ENCODE results near the gene DISC1. TPM values are rescaled to one million over a fixed set of nuclear protein-coding genes. Genes with fewer than 3 reads are reported as not detected.

DISC1 gene
- total and polyA plus RNA-seq, 2 experiments from 2014 or later, result 2.1 to 6.5 TPM

- Mint-ChIP-seq H3K9me3 (no peaks in the 10 kb centered on the region; the same call in 2 of the 3 replicates), H3K27ac (no peak overlapping the region), H3K4me3 (no peak overlapping the region), H3K27me3 (ENCODE audit: insufficient read depth, low read depth, poor library complexity) (no peaks in the 10 kb centered on the region), H3K4me1 (no peaks in the 10 kb centered on the region), H3K36me3 (ENCODE audit: low read depth) (no peaks in the 10 kb centered on the region)
- ATAC-seq, result no peak
- no peaks in the 10 kb centered on the region for H3K4me1 ChIP-seq (ENCODE audit: insufficient read depth)
- H3K27me3 ChIP-seq (ENCODE audit: insufficient read depth), result no peaks in the 10 kb centered on the region
- no peak for DNase-seq (ENCODE audit: low spot score)
- no peak overlapping the region for H3K4me3 ChIP-seq
- no peak overlapping the region for H3K27ac ChIP-seq (ENCODE audit: low read depth)
- H3K79me2 ChIP-seq (replicated peaks; ENCODE audit: insufficient read depth), result no peaks in the 10 kb centered on the region
- no peak for TF ChIP-seq EZH2 (IDR thresholded peaks at IDR 0.05; ENCODE audit: low read depth, unreplicated experiment)
- no peak for TF ChIP-seq CREB1 (CRISPR knock-in tag; IDR thresholded peaks at IDR 0.05; ENCODE audit: low read depth)
- TF ChIP-seq, protein P1, sequence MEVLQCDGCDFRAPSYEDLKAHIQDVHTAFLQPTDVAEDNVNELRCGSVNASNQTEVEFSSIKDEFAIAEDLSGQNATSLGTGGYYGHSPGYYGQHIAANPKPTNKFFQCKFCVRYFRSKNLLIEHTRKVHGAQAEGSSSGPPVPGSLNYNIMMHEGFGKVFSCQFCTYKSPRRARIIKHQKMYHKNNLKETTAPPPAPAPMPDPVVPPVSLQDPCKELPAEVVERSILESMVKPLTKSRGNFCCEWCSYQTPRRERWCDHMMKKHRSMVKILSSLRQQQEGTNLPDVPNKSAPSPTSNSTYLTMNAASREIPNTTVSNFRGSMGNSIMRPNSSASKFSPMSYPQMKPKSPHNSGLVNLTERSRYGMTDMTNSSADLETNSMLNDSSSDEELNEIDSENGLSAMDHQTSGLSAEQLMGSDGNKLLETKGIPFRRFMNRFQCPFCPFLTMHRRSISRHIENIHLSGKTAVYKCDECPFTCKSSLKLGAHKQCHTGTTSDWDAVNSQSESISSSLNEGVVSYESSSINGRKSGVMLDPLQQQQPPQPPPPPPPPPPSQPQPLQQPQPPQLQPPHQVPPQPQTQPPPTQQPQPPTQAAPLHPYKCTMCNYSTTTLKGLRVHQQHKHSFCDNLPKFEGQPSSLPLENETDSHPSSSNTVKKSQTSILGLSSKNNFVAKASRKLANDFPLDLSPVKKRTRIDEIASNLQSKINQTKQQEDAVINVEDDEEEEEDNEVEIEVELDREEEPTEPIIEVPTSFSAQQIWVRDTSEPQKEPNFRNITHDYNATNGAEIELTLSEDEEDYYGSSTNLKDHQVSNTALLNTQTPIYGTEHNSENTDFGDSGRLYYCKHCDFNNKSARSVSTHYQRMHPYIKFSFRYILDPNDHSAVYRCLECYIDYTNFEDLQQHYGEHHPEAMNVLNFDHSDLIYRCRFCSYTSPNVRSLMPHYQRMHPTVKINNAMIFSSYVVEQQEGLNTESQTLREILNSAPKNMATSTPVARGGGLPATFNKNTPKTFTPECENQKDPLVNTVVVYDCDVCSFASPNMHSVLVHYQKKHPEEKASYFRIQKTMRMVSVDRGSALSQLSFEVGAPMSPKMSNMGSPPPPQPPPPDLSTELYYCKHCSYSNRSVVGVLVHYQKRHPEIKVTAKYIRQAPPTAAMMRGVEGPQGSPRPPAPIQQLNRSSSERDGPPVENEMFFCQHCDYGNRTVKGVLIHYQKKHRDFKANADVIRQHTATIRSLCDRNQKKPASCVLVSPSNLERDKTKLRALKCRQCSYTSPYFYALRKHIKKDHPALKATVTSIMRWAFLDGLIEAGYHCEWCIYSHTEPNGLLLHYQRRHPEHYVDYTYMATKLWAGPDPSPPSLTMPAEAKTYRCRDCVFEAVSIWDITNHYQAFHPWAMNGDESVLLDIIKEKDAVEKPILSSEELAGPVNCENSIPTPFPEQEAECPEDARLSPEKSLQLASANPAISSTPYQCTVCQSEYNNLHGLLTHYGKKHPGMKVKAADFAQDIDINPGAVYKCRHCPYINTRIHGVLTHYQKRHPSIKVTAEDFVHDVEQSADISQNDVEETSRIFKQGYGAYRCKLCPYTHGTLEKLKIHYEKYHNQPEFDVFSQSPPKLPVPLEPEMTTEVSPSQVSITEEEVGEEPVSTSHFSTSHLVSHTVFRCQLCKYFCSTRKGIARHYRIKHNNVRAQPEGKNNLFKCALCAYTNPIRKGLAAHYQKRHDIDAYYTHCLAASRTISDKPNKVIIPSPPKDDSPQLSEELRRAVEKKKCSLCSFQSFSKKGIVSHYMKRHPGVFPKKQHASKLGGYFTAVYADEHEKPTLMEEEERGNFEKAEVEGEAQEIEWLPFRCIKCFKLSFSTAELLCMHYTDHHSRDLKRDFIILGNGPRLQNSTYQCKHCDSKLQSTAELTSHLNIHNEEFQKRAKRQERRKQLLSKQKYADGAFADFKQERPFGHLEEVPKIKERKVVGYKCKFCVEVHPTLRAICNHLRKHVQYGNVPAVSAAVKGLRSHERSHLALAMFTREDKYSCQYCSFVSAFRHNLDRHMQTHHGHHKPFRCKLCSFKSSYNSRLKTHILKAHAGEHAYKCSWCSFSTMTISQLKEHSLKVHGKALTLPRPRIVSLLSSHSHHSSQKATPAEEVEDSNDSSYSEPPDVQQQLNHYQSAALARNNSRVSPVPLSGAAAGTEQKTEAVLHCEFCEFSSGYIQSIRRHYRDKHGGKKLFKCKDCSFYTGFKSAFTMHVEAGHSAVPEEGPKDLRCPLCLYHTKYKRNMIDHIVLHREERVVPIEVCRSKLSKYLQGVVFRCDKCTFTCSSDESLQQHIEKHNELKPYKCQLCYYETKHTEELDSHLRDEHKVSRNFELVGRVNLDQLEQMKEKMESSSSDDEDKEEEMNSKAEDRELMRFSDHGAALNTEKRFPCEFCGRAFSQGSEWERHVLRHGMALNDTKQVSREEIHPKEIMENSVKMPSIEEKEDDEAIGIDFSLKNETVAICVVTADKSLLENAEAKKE (CRISPR knock-in tag; IDR thresholded peaks at IDR 0.05), result no peak
- TF ChIP-seq JUNB (IDR thresholded peaks at IDR 0.05; ENCODE audit: unreplicated experiment), result no peak
- TF ChIP-seq NANOG (IDR thresholded peaks at IDR 0.05; ENCODE audit: borderline replicate concordance), result no peak
- TF ChIP-seq, protein P2, sequence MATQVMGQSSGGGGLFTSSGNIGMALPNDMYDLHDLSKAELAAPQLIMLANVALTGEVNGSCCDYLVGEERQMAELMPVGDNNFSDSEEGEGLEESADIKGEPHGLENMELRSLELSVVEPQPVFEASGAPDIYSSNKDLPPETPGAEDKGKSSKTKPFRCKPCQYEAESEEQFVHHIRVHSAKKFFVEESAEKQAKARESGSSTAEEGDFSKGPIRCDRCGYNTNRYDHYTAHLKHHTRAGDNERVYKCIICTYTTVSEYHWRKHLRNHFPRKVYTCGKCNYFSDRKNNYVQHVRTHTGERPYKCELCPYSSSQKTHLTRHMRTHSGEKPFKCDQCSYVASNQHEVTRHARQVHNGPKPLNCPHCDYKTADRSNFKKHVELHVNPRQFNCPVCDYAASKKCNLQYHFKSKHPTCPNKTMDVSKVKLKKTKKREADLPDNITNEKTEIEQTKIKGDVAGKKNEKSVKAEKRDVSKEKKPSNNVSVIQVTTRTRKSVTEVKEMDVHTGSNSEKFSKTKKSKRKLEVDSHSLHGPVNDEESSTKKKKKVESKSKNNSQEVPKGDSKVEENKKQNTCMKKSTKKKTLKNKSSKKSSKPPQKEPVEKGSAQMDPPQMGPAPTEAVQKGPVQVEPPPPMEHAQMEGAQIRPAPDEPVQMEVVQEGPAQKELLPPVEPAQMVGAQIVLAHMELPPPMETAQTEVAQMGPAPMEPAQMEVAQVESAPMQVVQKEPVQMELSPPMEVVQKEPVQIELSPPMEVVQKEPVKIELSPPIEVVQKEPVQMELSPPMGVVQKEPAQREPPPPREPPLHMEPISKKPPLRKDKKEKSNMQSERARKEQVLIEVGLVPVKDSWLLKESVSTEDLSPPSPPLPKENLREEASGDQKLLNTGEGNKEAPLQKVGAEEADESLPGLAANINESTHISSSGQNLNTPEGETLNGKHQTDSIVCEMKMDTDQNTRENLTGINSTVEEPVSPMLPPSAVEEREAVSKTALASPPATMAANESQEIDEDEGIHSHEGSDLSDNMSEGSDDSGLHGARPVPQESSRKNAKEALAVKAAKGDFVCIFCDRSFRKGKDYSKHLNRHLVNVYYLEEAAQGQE (IDR thresholded peaks at IDR 0.05; ENCODE audit: unreplicated experiment), result no peak
- TF ChIP-seq ZNF331 (CRISPR knock-in tag; IDR thresholded peaks at IDR 0.05; ENCODE audit: low read depth), result no peak
- TF ChIP-seq ZNF114 (CRISPR knock-in tag; IDR thresholded peaks at IDR 0.05), result no peak
- no peak for TF ChIP-seq POLR2AphosphoS5 (IDR thresholded peaks at IDR 0.05; ENCODE audit: low read depth)
- TF ChIP-seq, protein P3, sequence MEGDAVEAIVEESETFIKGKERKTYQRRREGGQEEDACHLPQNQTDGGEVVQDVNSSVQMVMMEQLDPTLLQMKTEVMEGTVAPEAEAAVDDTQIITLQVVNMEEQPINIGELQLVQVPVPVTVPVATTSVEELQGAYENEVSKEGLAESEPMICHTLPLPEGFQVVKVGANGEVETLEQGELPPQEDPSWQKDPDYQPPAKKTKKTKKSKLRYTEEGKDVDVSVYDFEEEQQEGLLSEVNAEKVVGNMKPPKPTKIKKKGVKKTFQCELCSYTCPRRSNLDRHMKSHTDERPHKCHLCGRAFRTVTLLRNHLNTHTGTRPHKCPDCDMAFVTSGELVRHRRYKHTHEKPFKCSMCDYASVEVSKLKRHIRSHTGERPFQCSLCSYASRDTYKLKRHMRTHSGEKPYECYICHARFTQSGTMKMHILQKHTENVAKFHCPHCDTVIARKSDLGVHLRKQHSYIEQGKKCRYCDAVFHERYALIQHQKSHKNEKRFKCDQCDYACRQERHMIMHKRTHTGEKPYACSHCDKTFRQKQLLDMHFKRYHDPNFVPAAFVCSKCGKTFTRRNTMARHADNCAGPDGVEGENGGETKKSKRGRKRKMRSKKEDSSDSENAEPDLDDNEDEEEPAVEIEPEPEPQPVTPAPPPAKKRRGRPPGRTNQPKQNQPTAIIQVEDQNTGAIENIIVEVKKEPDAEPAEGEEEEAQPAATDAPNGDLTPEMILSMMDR (conservative IDR thresholded peaks at IDR 0.05; ENCODE audit: low read depth in 2 of 2), result no peak
- no peak for TF ChIP-seq EZH2phosphoT487 (IDR thresholded peaks at IDR 0.05; ENCODE audit: unreplicated experiment)
- no peak for TF ChIP-seq ETS1 (IDR thresholded peaks at IDR 0.05)
- TF ChIP-seq STAT1 (IDR thresholded peaks at IDR 0.05; ENCODE audit: unreplicated experiment), result no peak
- no peaks in the 10 kb centered on the region; the same call in 1 of the 2 replicates for H4K20me1 ChIP-seq (replicated peaks; ENCODE audit: insufficient read depth)
- no peak overlapping the region for H2AFZ ChIP-seq
- H3K4me2 ChIP-seq, result no peak overlapping the region
- no peaks in the 10 kb centered on the region for H3F3A ChIP-seq (replicated peaks; ENCODE audit: low read depth)
- H3K36me3 ChIP-seq (ENCODE audit: insufficient read depth), result no peaks in the 10 kb centered on the region
- no peaks in the 10 kb centered on the region for H3K9me2 ChIP-seq (ENCODE audit: insufficient read depth)
Measured at GRCh38 chr1:231738554-231738953, 112.0 kb downstream of the DISC1 start.
